ENCODE data around the gene ARID3A. TPM values are rescaled to one million over a fixed set of nuclear protein-coding genes. Genes with fewer than 3 reads are reported as not detected.

The ARID3A gene
- total and polyA plus RNA-seq, 2 of the 8 experiments (the other 6 are each of a cell fraction or from before 2014, with no cell fraction given) = 40.5 to 77.4 TPM

DNA sequence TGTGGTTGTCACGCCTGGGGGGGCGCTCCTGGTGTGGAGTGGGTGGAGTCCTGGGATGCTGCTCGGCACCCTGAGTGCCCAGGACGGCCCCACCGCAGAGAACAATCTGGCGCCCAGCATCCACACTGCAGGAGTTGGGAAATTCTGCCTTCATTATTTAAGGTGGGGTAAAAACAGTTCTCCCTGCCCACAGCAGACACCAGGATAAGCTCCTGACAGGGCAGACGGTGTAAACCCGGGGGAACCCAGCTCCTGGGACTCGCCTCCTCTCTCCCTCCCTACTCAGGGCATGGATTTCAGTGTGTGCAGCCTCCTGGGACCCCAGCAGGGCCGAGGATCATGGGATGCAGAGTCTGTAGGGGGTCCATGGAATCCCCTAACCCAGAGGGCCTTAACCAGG, 50.6 kb downstream of the ARID3A start:
- POLR2A ChIA-PET (ENCODE audit: partially characterized antibody) = interaction anchor here (0.8 to 1.8 kb wide), 7 partner anchors 8 to 113 kb away, joined by 3 to 7 read pairs (median 3); partner anchors contain the start of genes MED16, RNU6-9 and WDR18
- H3K4ac ChIP-seq (replicated peaks; ENCODE audit: insufficient read length, low read depth, low read length) = no peak overlapping the region
- no peak overlapping the region for H2AFZ ChIP-seq (ENCODE audit: low read length)
- H2BK15ac ChIP-seq (ENCODE audit: low read length) = no peak overlapping the region
- H4K8ac ChIP-seq (ENCODE audit: extremely low read depth, insufficient read depth, low read length) = peak overlapping the region; percentile 25; the same call in 1 of the 2 replicates
- H3K4me3 ChIP-seq (ENCODE audit: extremely low read depth in 1 of 4, insufficient read depth in 2 of 4, low read depth in 3 of 4, low read length in 4 of 4) = no peak overlapping the region
- peaks cover 0 to 10% (median 3%) of the 10 kb centered on the region in 4 experiments; a peak in 2 of 8 replicates for H3K36me3 ChIP-seq (ENCODE audit: control insufficient read depth in 2 of 4, insufficient read depth in 4 of 4, low read length in 3 of 4)
- no peaks in the 10 kb centered on the region for H3K27me3 ChIP-seq (replicated peaks in 1 of 4; ENCODE audit: control insufficient read depth in 3 of 4, extremely low read depth in 1 of 4, insufficient read depth in 3 of 4, low read length in 3 of 4)
- H3K9me3 ChIP-seq (ENCODE audit: insufficient read depth in 2 of 2, low read depth in 1 of 2, low read length in 1 of 2) = no peaks in the 10 kb centered on the region
- H3K23me2 ChIP-seq (ENCODE audit: low read depth, low read length) = no peaks in the 10 kb centered on the region
- no peak overlapping the region for H2BK12ac ChIP-seq (ENCODE audit: low read depth, low read length)
- H2BK120ac ChIP-seq (replicated peaks; ENCODE audit: low read depth, low read length) = no peak overlapping the region
- CTCF ChIA-PET (ENCODE audit: partially characterized antibody) = interaction anchor here (1.0 to 1.9 kb wide), 6 partner anchors 9 to 54 kb away, joined by 3 to 6 read pairs (median 4); no protein-coding TSS in a partner anchor
- H3K27ac ChIP-seq (ENCODE audit: low read depth, low read length) = no peak overlapping the region
- no peak overlapping the region for H2BK20ac ChIP-seq (ENCODE audit: low read length)
- no peak overlapping the region for H2BK5ac ChIP-seq (ENCODE audit: low read depth, low read length)
- H3K56ac ChIP-seq (replicated peaks; ENCODE audit: insufficient read length, low read depth, low read length) = no peak overlapping the region
- no peak overlapping the region for H3K4me2 ChIP-seq (ENCODE audit: insufficient read depth in 1 of 2, low read depth in 2 of 2, low read length in 2 of 2)
- peaks cover 0 to 16% (median 11%) of the 10 kb centered on the region in 4 experiments; a peak in 5 of 7 replicates for H3K4me1 ChIP-seq (replicated peaks in 1 of 4; ENCODE audit: control insufficient read depth in 3 of 4, insufficient read depth in 4 of 4, low read length in 3 of 4)
- FAIRE-seq (no peak), DNase-seq (ENCODE audit: low read depth in 1 of 2, low spot score in 2 of 2) (no peak)
- H4K20me1 ChIP-seq (replicated peaks in 1 of 2; ENCODE audit: control insufficient read depth in 1 of 2, insufficient read depth in 2 of 2, low read length in 2 of 2) = no peaks in the 10 kb centered on the region
- H3K79me2 ChIP-seq (ENCODE audit: control insufficient read depth in 1 of 2, insufficient read depth in 2 of 2, low read length in 2 of 2) = no peaks in the 10 kb centered on the region
- H2AK5ac ChIP-seq (ENCODE audit: low read depth, low read length) = no peak overlapping the region
- H4K91ac ChIP-seq (replicated peaks; ENCODE audit: insufficient read length, low read length) = no peak overlapping the region
- H3K79me1 ChIP-seq (ENCODE audit: low read depth, low read length) = no peaks in the 10 kb centered on the region
- H3K18ac ChIP-seq (ENCODE audit: extremely low read depth, low read length) = no peak overlapping the region
- H3K23ac ChIP-seq (ENCODE audit: insufficient read length) = no peak overlapping the region
- 90% methylated on average over 8 of the region's 10 CpGs; no CpG with 5 or more reads in 1 of the 2 experiments for WGBS, 2 experiments (ENCODE audit: extremely low coverage in 1 of 2, insufficient coverage in 1 of 2, insufficient read length in 1 of 2, insufficient replicate concordance in 2 of 2, low coverage in 1 of 2, low lambda C conversion rate in 2 of 2, missing lambda C conversion rate in 1 of 2)
- H3K14ac ChIP-seq (ENCODE audit: insufficient read length) = no peak overlapping the region
- no peak overlapping the region for H3K9ac ChIP-seq (replicated peaks in 1 of 4; ENCODE audit: extremely low read depth in 1 of 4, low read depth in 3 of 4, low read length in 3 of 4)
- H4K5ac ChIP-seq (ENCODE audit: insufficient read length, low read depth, low read length) = no peak overlapping the region
- TF ChIP-seq CREB1 (IDR thresholded peaks at IDR 0.05) (no peak), EGR1 (IDR thresholded peaks at IDR 0.05; ENCODE audit: borderline replicate concordance, low read depth, low read length) (no peak), BRCA1 (IDR thresholded peaks at IDR 0.05; ENCODE audit: low read depth, low read length) (no peak), SIN3A (conservative IDR thresholded peaks at IDR 0.05 in 1 of 2, IDR thresholded peaks at IDR 0.05 in 1 of 2; ENCODE audit: low read depth in 1 of 2, low read length in 2 of 2) (no peak), MAFK (IDR thresholded peaks at IDR 0.05; ENCODE audit: low read depth, low read length) (no peak), ASH2L (IDR thresholded peaks at IDR 0.05; ENCODE audit: low read length) (no peak), CBX5 (IDR thresholded peaks at IDR 0.05; ENCODE audit: low read depth, low read length) (no peak), FOSL1 (IDR thresholded peaks at IDR 0.05; ENCODE audit: insufficient read depth, low read depth, low read length) (no peak), NRF1 (IDR thresholded peaks at IDR 0.05; ENCODE audit: low read depth, low read length) (no peak), SUZ12 (IDR thresholded peaks at IDR 0.05; ENCODE audit: low read length) (no peak), SP2 (IDR thresholded peaks at IDR 0.05; ENCODE audit: low read length) (no peak)
- TF ChIP-seq, protein P1, sequence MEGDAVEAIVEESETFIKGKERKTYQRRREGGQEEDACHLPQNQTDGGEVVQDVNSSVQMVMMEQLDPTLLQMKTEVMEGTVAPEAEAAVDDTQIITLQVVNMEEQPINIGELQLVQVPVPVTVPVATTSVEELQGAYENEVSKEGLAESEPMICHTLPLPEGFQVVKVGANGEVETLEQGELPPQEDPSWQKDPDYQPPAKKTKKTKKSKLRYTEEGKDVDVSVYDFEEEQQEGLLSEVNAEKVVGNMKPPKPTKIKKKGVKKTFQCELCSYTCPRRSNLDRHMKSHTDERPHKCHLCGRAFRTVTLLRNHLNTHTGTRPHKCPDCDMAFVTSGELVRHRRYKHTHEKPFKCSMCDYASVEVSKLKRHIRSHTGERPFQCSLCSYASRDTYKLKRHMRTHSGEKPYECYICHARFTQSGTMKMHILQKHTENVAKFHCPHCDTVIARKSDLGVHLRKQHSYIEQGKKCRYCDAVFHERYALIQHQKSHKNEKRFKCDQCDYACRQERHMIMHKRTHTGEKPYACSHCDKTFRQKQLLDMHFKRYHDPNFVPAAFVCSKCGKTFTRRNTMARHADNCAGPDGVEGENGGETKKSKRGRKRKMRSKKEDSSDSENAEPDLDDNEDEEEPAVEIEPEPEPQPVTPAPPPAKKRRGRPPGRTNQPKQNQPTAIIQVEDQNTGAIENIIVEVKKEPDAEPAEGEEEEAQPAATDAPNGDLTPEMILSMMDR (IDR thresholded peaks at IDR 0.05; ENCODE audit: control extremely low read depth in 1 of 3, insufficient read depth in 1 of 3, low read depth in 1 of 3, low read length in 3 of 3) = no peak
